NCI-H2107 (cell line): Measurements from ENCODE around the gene PFKP.

Experiments used
- DNase-seq: peaks from one replicate; lab custom pipeline; 2025; lab: John Stamatoyannopoulos, UW

The PFKP gene

DNA sequence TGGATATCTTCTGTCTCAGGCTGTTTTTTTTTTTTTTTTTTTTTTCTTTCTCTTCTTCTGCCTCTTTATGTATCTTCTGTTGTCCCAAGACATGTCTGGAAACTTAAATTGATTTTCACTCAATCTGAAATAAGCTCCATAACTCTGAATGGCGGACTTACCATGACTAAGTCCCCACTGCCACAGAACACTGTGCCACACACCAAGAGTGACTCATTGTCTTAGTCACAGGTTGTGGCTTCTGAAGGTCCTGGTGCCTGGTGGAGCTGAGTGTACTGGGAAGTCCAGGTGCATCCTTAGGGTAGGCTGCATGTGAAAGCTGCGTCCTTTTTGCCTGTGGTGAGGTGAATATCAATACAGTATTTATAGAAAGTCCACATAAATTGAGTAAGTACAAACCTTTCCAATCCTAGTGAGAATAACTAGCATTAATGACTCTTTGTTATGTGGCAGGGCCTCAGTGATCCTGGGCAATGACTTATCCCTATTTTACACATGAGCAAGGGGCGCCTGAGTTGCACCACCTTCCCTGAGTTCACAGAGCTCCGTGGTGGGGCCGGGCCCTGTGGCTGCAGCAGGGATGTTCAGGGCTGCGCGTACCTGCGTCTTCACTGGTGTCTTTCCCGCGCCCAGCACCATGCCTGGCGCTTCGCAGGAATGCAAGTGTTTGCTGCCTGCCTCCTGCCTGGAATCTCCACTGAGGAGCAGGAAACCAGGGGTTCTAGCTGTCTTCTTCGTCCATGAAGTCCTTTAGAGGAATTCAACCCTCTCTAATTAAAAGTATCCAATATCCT is 4.3 kb downstream of the PFKP start:
- no peak for DNase-seq

DNA sequence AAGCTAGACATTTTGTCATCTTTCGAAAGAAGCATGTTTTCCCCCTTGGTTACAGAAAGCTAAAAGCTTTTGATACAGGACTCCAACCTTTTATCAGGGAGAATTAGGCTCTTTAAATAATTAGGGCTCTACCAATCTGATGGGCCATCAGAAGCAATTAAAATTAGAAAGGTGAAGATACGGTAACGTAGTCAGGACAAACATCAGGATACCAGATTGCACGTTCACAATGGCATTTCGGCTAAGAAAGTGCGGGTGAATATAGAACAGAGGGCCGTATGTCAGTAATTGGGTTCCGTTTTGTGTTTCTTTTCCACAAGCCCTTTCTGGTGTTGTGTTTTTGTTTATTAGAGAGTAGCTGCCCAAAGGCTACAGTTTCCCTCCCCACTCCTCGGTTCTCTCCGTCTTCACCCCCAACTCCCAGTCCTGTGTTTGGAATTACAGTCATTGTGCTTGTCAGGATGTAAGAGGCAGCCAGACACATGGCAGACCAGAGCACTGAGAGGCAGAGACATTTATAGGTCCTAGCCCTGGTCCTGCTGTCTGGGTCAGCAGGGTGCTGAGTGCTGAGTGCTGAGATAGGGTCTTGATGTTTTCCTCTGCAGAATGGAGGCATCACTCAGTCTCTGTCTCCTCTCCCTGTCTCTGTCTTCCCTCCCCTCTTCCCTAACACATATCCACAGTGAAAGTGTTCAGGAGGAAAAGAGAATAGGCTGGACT is 5.5 kb downstream of the PFKP start:
- no peak for DNase-seq

DNA sequence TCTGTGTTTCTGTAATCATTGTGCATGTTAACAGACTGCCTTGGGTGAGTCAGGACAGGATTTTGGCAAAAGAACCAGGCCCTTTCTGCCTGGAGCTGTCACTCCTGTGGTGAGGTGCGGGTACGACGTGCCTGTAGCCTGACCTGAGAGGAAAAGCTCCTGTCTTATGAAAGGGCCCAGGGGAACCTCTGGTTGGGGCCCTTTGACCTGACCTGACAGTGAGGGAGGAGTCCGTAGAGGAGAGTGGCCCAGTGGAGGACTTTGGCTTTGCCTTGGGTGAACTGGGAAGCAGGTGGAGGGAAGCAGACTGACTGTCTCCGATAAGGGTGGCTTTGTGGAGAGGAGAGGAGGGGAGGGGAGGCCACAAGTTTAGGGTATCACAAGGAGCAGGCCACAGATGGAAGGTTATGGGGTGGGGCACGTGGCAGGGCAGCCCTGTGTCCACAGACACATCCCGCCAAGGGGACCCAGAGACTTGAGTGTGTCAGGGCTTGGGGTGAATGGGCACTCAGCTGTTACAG is 6.9 kb downstream of the PFKP start:
- no peak for DNase-seq

DNA sequence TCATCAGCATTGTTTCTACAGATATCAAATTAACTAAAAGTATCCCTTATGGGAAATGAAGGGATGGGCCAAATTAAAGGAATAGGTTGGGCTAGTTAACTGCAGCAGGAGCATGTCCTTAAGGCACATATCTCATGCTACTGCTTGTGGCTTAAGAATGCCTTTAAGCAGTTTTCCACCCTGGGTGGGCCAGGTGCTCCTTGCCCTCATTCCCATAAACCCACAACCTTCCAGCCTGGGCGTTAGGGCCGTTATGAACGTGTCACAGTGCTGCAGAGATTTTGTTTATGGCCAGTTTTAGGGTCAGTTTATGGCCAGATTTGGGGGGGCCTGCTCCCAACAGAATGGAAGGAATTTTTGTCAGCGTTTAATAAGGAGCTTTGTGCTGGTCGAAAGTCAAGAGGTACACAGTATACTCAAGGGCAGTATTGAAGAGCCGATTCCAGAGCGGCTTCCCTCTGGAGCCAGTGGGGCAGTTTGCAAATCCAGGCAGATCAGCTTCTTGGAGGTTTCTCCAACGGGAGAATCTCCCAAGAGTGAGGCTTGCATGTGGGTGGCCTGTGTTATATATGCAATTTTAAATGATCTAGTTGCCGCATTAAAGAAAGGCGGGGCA is 7.7 kb downstream of the PFKP start:
- DNase-seq = no peak

DNA sequence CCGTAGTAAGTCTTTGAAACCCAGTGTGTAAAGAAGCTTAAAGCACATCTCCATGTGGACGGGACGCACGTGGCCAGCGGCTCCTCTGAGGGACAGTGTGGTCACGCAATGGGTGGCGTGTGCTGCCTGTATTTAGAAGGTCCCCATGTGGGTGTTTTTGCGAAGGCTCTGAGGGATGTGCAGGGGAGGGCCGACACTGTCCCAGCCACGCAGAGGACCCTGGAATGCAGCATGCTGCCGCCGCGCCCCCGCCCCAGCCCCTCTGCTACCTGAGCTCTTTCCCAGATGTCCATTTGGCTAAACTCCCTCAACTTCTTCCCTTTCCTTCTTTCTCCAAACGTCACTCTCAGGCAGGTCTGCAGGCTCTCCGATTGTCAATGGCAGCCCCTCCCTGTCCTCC is 8.8 kb downstream of the PFKP start:
- no peak for DNase-seq

DNA sequence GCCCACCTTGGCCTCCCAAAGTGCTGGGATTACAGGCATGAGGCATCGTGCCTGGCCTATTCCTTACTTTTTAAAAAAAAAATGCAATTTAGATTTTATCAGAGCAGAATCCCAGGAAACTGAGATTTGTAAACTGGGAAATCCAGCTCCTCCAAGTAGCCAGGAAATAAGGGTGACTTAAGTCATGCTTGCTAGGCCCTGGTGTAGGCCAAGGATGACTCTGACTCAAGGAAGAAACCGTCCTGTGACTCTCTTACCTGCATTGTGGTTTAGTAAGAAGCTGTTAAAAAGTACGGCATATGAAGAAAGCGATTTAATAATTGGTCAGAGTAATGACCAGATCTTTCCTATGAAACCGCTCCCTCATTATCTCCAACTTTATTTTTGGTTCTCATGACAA is 10.2 kb downstream of the PFKP start:
- no peak for DNase-seq

DNA sequence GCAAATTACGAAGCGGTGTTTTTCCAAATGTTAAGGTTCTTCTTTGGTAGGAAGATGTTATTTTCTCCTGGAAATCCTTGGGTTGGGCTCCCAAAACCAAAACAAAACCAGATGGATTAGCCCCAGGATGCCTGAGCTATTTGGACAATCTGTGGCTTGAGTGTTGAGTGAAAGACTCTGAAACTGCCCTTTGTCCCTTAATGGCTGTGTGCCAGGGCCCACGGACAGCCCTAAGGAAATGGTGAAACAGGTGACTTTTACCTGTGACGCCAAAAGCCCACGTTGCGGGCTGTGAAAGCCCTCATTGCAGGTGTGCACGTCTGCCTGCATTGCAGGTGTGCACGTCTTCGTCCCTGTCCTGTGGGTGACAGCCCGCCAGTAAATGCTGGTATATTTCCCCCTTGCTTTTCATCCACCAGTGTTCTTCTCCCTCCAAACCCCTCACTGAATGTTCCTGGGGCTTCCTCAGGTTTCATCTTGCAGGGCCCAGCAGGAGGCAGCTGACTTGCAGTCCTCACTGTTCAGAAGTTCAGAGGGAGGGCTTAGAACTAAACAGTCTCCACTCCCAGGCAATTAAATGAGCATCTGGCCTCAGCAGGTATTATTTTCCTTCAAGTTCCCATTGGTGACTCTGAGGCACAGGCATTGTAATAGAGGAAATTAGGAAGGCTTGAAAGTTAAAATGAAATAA is 10.7 kb downstream of the PFKP start:
- DNase-seq = no peak

DNA sequence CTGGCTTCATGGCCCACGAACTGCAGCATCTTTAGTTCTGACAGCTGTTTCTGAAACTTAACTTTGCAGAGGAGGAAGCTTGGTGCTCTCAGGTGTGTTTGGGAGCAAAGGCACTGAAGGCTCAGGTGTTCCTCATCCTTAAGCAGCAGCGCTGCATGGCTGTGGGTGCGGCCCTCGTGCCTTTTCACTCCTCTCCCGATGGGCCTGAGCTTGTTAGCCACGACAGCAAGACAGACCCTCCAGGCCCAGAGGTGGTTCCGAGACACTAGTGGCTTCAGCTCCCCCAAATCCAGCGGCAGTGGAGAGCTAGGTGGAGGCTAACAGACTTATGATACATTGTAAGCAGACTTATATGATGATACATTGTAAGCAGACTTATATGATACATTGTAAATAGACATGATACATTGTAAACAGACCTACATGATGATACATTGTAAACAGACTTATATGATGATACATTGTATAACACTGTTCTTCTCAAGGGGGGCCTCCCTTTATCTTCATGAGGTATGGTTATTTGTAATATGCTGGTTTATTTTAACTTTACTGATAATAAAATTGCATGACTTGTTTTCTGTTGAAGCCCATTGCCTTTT is 14.1 kb downstream of the PFKP start:
- DNase-seq = no peak

DNA sequence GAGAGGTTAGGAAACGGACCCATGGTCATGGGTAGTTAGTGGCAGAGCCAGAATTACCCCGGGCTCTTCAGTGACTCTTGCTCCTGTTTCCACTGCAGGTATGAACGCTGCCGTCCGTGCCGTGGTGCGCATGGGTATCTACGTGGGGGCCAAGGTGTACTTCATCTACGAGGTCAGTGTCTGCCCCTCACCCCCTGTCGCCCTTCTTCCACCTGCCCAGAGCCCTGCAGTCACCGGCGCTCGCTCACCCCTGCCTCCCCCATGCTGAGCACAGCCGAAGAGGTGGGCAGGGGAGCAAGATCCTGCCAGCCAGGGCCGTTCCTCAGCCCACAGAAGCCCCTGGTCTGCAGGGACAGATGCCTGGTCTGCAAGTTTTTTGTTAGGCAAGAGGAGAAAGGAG is 14.9 kb downstream of the PFKP start:
- DNase-seq = no peak

DNA sequence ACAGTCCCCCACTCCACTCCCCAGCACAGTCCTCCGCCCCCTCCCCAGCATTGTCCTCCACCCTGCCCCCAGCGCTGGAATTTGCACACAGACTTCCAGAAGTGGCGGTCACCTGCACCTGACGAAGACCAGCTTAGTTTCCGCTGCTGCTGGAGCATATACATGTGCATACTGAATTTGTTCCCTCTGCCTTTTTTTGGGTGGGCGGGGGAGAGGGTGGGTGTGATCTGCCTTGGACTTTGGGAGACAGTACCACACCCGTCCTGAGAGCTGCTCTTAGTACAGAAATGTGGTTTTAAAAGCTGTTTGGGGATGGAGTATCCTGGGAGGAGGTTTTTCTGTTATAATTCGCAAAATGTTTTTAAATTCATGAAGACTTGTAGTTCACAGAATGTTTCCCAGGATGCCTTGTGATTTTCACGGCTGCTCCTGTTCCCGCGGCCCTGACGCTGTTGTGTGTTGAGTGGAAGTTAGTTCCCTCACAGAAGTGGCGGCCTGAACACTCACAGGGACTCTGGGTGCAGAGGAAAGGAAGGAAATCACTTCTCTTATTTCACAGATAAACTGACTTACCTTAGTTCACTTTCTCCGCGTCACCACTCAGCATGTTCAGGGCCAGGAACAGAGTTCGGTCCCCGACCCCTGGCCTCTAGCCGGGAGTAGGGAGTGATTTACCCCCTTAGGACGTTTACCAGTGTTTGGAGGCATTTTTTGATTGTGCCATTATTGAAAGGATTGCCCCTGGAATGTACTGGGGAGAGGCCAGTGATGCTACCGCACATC is 18.6 kb downstream of the PFKP start:
- DNase-seq = no peak

DNA sequence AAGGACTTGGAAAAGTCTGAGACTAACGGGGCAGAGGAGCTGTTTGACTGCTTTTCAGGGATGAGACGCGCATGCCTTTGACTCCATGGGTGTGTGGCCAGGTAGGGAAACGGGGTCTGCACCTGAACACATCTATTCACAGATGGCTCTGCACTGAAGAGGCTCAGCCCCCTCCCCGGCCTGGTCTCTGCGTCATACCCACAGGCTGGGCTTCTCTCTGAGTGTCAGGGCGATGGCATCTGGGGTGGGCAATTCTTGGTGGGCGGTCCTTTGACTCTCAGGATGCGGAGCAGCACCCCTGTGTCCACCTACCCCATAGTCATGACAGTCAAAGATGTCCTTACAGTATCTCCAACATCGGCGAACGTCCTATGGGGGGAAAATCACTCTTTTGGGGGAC is 23.0 kb downstream of the PFKP start:
- DNase-seq = no peak

DNA sequence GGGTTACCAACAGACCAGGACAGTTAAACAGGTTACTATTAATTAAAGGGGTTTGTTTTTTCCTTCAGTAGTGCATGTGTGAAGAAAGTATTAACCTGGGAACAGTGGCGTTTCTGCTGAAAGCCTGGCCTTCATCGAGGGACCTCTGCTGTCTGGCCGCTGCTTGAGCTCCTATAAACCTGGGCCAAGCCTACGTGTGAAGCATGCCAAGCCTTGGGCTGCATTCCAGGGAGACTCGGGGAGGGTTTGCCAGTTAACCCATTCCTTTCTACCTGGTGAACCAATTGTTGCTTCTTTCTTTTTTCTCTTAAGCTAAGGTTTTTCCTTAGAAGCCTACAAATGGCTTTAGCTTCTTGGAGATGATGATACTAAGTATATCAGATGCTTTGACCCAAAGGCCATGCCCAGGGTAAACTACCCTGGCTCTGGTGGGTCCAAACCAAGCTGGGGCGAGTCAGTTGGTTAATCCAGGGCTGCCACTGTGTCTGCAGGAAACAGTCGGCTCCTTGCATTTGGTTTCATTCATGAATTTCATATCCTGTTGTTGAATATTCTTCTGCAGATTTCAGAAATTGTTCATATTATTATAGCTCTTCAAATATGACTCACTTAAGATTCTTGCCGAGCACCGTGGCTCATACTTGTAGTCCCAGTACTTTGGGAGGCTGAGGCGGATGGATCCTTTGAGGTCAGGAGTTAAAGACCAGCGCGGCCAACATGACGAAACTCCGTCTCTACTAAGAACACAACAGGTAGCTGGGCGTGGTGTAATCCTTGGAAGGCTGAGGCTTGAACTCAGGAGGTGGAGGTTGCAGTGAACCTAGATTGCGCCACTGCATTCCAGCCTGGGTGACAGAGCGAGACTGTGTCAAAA is 23.8 kb downstream of the PFKP start:
- no peak for DNase-seq

DNA sequence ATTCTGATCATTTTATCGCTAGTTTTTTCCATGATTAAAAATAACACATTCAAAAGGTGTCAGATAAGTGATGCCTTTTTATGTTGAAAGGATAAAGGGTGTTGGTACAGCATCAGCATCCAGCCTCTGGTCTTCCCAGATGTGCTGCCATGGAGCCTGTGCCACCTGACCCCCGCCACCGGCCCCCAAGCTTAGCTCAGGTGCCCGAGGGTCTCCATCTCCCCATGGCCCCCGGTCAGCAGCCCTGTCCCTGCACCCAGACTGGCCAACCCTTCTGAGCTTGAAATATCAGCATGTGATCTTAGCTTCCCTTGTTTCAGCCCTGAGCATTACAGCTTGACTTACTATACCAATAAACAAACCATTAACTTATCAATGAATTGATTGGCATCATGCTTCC is 24.6 kb downstream of the PFKP start:
- DNase-seq = no peak

DNA sequence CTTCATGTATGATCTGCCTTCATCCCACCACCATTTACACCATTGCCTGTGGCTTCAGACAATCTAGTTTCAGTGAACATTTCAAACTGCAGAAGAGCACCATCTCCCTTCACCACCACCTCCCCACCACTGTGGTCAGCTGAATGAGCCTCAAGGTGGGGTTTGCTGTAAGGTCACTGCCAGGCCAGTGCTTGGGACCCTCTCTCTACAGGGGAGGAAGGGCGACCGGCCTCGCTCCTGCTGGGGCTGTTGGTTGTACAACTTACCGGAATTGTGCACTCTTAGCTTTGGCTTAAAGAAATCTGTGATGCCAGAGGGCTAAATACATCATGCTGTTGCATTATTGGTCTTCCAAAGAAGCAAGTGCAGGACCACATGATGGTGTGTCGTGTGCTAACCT is 26.6 kb downstream of the PFKP start:
- no peak for DNase-seq

DNA sequence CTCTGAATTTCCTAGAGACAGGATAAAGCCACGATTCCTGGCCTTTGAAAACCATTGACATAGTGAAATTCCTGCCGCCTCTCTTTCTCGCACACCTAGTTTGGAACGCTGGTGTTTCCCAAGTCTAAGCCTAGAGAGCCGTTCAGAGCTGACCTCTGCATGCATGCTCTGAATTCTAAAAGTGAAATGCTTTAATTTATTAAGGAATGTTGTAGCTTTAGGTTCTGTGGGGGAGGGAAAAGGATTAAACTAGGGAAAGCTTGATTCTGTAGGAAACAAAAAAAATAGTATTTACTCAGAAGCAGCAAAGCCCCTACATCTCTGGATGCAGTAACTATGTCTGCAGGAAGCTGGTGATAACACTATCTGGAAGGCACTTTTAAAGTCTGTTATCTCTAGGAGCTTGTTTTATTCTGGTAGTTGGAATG is 27.3 kb downstream of the PFKP start:
- DNase-seq = no peak

DNA sequence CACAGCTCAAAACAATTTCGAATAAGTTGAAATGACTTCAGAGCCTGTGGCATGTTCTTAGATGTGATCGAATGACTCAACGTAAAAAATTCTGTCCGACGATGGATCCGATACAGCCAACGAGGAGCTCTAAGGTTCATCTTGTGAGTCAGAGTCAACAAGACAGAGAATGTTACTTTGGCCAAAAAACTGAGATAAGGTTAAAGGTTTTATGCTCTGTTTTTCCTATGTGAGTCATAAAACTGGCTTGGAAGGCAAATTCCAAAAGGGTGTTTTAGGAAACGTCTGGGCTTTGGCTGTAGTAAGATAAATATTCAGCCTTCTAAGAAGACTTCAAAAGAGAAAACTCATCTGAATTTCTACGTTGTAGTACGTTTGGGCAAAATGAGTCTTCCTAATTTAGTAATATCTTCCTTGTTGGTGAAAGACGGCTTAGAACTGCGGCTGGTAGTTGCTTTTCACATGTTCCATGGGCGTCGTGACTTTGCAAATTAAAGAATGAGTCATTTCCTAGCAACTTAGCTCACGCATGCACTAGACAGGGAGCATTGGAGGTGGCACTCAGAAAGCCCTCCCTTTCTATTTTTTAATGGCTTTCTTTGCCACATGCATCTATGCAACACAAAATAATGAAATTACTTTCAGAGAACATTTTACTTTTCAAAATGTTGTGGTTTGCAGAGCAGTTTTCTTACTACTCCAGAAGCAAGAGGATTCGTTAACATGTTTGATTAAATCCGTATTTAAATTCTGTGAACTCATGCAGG is 28.2 kb downstream of the PFKP start:
- no peak for DNase-seq

DNA sequence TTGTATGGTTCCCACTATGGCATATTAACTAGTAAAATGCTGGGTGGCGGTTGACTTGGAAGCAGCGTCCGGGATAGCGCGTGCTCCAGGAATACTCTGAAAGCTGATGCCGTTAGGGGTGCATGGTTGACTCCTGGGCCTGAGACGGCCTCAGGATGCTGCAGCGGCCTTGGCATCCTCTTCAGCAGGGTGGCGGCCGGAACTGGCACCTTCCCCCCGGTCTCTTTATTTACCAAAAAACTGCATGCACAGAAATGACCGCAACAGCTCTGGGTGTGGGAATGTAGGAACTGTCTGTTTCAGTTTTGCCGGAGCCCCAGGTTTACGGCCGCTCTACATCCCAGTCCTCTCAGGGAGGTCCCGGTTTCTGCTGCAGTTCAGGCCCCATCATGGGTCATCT is 28.8 kb downstream of the PFKP start:
- DNase-seq = no peak

DNA sequence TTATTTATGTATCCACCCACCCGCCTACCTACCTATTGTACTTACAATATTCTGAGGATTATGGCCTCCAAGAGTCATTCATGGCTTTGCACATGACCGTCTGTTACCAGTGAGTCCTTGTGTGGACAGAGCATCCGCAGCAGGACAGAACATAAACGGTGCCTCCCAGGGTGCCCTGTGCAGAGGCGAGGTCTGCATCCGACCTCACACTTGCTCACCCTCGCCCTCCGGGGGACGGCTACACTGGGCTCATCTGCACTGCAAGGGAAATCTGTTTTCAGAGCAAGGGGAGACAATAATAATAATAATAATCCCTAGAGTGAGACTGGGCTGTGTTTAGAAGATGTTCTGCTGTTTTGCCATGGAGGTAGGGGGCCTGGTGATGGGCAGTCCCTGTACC is 29.8 kb downstream of the PFKP start:
- DNase-seq = no peak

DNA sequence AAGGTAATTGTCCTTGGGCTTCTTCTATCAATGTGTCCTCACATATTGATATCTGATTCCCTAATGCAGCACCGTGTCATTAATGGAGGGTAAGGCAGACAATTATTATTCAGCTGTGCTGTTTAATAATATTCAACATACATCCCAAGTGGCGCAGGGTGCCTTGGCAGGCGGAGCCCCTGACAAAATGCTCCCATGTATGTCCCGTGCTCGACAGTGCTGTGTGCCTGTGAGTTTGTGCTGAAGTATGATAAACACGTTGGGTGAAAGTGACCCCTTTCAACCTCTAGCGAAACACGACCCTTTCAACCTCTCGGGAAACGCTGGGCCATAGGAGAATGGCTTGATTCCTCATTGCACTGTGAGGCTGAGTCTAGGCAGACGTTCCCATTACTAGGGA is 31.3 kb downstream of the PFKP start:
- no peak for DNase-seq
